IMR-90 (cell line): ENCODE results near the gene CDC34.

Experiments used
- CTCF ChIP-seq: conservative IDR thresholded peaks from 2 replicates; pipeline ENCODE4 v1.5.1; 2012; ENCODE audit warnings: mild to moderate bottlenecking, low read depth, low read length, improper control_type of control experiment
- MXI1 ChIP-seq: IDR thresholded peaks from 2 replicates; pipeline ENCODE4 v1.6.1; 2012; ENCODE audit warnings: low read depth, mild to moderate bottlenecking, low read length, moderate library complexity, borderline replicate concordance
- POLR2A ChIP-seq: IDR thresholded peaks from 2 replicates; pipeline ENCODE4 v1.6.1; 2012; ENCODE audit warnings: mild to moderate bottlenecking, low read depth, low read length
- RAD21 ChIP-seq: IDR thresholded peaks from 2 replicates; pipeline ENCODE4 v1.6.1; 2012; ENCODE audit warnings: low read length, improper control_type of control experiment
- SMC3 ChIP-seq: fragments of 150-350 bp; IDR thresholded peaks from 2 replicates; pipeline ENCODE4 v1.6.1; 2016; ENCODE audit warnings: low read depth, mild to moderate bottlenecking, antibody characterized with exemption, low read length, moderate library complexity

GRCh38 chr19:507286-508203 is 24.0 kb upstream of the CDC34 start, which contains the start of gene TPGS1:
- TF ChIP-seq CTCF, result no peak
- peak; percentile 83 for TF ChIP-seq POLR2A
- TF ChIP-seq RAD21, result no peak
- TF ChIP-seq SMC3, result no peak
- TF ChIP-seq MXI1, result no peak
